GM21526 (cell line): ENCODE measurements around the gene IFITM1.
A peak's percentile ranks its signal among the peaks of the same experiment; 100 is the strongest.
"Not testable (repeated sequence)": the region's sequence is repeated elsewhere in the genome, so short reads cannot be mapped to it uniquely, and the experiment has no call there.

Experiments
- ATAC-seq: cut with Tn5 transposase; IDR thresholded peaks from one replicate; pipeline ENCODE4 v1.9.1; 2021; ENCODE audit warnings: moderate library complexity; ENCODE audit not compliant: unreplicated experiment, low FRiP score

The IFITM1 gene

DNA sequence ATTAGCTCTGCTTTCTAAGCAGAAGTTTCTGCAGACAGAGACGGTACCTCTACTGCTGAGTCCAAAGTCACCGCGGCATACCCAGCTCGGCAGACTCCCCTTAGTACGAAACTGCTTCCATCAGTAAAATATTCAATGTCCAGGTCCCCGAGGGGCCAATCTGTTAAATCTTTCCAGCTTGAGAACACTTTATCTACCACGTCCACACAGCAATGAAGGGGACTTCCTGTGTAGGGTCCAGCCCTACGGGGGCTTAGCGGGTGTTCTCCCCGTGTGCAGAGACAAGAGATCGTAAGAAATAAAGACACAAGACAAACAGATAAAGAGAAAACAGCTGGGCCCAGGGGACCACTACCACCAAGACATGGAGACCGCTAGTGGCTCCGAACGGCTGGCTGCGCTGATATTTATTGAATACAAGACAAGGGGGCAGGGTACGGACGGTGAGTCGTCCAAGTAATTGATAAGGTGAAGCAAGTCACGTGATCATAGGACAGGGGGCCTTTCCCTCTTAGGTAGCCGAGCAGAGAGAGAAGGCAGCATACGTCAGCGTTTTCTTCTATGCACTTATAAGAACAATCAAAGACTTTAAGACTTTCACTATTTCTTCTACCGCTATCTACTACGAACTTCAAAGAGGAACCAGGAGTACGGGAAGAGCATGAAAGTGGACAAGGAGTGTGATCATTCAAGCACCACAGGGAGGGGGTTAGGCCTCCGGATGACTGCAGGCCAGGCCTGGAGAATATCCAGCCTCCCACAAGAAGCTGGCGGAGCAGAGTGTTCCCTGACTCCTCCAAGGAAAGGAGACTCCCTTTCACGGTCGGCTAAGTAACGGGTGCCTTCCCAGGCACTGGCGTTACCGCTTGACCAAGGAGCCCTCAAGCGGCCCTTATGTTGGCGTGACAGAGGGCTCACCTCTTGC lies 11.0 kb downstream of the IFITM1 start:
- ATAC-seq = not testable (repeated sequence)

GRCh38 chr11:325796-326591 lies 12.2 kb downstream of the IFITM1 start:
- ATAC-seq = no peak

- ATAC-seq = no peak
These were observed 12.7 kb downstream of the IFITM1 start for GRCh38 chr11:326592-326841.

GRCh38 chr11:326842-327580 lies 13.2 kb downstream of the IFITM1 start:
- ATAC-seq = peak; percentile 66

GRCh38 chr11:327581-327923 lies 13.7 kb downstream of the IFITM1 start:
- ATAC-seq = no peak

GRCh38 chr11:328012-328411 lies 14.2 kb downstream of the IFITM1 start:
- no peak for ATAC-seq

DNA sequence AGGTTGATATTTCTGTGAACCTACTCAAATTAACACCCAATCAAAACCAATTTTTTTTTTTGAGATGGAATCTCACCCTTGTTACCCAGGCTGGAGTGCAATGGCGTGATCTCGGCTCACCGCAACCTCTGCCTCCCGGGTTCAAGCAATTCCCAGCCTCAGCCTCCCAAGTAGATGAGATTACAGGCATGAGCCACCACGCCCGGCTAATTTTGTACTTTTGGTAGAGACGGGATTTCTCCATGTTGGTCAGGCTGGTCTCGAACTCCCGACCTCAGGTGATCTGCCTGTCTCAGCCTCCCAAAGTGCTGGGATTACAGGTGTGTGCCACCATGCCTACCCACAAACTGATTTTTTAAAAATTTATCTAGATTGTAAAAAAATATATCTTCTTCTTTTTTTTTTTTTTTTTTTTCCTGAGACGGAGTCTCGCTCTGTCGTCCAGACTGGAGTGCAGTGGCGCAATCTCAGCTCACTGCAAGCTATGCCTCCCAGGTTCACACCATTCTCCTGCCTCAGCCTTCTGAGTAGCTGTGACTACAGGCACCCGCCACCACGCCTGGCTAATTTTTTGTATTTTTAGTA lies 14.8 kb downstream of the IFITM1 start:
- ATAC-seq = not testable (repeated sequence)

GRCh38 chr11:329886-330253 lies 16.0 kb downstream of the IFITM1 start:
- ATAC-seq = no peak

DNA sequence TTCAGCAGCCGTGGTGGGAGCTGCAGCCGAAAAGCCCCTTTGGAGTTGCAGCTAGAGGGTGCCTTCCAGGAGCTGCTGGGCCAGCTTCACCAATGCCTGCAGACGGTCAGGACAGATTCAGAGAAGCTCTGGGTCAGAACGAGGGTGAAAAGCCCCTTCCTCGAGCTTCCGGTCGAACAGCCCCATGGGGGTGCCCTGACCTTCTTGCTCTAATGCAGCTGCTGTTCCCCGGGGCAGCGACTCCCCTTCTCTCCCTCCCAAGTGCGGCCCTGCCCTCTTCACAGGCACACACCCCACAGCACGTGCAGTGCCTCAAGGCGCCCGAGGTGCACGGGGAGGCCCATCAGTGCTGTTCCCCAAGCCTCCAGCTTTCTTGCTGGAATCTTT lies 16.5 kb downstream of the IFITM1 start:
- no peak for ATAC-seq

DNA sequence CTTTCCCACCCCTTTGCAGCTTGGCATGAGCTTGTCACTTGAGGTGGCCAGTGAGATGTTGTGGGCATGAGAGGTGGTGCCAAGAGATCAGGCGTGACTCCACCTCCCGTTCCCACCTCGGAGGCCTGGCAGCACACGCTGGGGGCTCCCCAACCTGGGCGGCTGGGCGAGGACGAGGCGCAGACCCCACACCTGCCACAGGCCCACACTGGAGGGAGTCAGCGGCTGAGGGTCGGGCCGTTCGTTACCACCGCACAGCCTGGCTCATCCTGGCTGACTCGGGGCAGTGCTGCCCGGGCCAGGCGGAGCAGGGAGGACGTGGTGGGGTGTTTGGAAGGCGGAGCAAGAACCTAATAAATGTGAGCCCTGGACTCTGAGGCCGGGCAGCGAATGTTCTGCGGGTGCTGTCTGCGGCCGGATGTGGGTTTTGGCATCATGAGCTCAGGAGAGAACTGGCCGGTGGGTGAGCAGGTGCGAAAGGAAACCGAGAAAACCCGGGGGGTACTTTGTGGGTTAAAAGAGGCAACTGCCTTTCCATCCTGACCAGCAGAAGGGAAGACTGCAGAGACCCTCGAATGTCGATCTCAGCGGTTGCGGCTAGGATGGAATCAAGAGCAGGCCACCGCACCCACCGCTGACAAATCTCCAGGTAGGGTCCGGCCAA lies 17.0 kb downstream of the IFITM1 start:
- no peak for ATAC-seq

- no peak for ATAC-seq
These were observed 17.7 kb downstream of the IFITM1 start for GRCh38 chr11:331358-332060.

DNA sequence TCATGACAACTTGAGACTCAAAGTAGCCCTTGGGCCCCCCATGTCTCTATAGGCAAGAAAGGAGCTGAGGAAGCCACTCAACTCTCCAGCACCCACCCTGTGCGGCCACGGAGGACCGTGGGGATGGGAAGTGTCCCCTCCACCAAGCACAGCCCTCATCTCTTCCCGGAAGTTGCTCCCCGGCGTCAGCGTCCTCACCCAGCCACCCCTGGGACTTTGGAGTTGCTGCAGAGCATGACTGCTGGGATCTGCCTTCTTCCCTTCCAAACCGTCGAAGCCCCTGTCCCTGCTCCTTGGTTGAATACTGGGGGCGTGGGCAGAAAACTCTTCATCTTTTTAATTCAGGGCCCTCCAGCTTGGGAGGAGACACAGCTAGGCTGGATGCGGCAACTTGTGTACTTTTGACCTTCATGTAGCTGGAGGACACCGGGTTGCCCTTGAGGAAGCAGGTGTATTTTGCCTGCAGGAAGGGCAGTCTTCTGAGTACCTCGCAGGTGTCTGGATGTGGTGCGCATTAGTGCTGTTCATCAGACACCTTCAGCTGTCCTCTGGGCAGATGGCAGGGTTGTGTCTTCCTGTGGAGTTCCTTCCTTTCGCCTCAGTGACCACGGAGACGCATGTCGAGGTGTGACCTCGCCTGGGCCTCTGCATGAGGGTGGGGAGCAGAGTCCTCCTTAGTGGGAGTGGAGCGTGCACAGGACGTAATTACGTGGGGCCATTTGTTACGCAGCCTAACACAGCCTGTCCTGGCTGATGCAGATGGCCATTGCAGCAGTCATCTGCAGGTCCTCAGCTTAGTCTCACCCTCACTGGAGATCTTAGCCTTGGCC lies 19.0 kb downstream of the IFITM1 start:
- ATAC-seq = no peak

- not testable (repeated sequence) for ATAC-seq
These were observed 19.9 kb downstream of the IFITM1 start for GRCh38 chr11:333616-334263.

GRCh38 chr11:334264-334994 lies 20.6 kb downstream of the IFITM1 start:
- no peak for ATAC-seq

DNA sequence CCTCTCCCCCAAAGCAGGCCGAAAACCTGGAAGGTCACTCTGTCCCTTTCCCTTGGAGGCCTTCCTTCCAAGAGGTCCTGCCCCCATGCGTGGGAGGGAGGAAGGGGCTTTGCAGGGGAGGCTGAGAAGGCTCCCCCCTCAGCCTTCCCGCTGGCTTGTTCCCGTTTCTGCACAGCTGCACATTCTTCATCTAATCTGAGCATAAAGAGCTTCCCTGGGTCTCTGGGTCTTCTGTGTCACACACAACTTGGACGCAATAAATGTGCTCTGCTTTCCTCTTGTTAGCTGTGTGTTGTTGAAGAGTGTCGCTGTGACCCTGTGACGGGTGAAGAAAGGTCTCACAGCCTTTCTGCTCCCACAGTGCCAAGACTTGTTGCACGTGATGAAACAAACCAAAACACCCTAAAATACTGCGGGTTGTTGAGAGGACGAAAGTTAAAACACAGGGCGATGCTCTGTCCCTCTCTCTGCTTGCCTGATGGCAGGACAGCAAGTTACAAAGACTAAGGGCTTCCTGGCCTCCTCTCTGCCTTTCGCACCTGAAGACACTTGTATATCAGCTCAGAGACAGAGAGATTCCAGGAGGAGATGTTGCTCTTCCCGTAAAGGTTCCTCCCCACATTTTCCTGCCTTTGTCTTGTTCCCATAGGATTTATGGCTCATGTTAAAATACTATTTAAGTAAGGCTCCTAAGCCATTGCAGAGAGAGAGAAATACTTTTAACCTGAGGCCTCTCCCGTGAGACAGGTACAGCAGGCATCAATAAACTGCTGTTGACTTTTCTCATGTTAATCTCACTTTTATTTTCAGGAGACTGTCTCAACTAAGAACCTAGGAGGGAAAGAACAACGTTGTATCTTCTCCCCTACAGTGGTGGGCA lies 22.2 kb downstream of the IFITM1 start:
- ATAC-seq = no peak

- no peak for ATAC-seq
These were observed 22.9 kb downstream of the IFITM1 start for GRCh38 chr11:336659-337198.

DNA sequence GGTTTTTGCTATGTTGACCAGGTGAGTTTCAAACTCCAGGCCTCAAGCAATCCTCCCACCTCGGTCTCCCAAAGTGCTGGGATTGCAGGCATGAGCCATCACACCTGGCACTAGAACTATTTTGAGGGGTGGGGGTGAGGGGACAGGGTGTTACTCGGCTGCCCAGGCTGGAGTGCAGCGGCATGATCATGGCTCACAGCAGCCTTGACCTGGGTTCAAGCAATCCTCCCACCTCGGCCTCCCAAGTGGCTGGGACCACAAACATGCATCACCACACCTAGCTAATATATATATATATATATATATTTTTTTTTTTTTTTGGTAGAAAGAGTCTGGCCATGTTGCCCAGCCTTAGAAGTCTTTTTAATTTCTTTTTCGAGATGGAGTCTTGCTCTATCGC lies 23.9 kb downstream of the IFITM1 start:
- no peak for ATAC-seq
